GM18951 (cell line): ENCODE measurements around the gene MAS1.

Experiments used
- POLR2A ChIP-seq: IDR thresholded peaks from 4 replicates; pipeline ENCODE4 v1.6.1; 2011; ENCODE audit warnings: mild to moderate bottlenecking; ENCODE audit not compliant: insufficient read length, insufficient read depth; ENCODE audit errors: extremely low read depth
- in situ Hi-C: fragments of 300-500 bp; cut with MboI; formaldehyde crosslinking; loops from one replicate; pipeline ENCODE4 v1.12.0; 2022; ENCODE audit warnings: low sequenced_read_pairs, mixed read lengths, inconsistent platforms; ENCODE audit not compliant: unreplicated experiment

The MAS1 gene

DNA sequence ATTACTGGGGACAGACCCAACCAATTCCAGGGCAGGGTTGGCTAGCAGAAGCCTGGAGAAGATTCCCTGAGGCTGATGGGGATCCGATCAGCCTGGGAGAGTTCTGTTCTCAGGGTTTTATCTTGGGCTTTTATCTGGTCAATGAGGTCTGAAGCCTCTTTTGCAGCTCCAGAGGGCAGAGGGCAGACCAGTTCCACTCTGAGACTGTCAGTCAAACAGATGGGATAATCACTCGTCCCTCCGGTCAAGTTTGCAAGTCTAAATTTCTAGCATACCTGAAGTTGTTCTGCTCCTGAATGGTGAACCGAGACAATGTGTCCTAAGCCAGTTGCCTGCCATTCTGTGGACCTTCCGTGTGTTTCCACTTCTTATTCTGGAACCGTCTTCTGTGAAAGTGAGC lies 3.0 kb upstream of the MAS1 start:
- no peak for TF ChIP-seq POLR2A
- in situ Hi-C loops: no loop called here

DNA sequence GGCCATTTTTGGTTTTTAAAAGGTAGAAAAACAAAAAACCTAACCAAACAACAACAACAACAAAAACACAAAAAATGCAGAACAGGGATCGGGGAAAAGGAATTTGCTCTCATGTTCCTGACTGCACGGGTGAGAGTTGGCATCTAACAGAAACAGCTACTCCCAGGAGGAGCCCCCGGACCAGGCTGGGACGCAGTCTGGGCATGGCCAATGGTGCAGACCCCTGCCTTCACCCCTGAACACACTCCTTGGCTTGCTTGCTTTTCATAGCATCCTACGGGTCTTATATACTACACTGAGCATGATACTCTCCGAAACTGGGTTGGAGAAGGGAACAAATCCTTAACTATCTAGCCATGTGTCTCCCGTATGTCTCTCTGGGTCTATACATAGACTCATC lies 587 bp upstream of the MAS1 start:
- in situ Hi-C loops: no loop called here

DNA sequence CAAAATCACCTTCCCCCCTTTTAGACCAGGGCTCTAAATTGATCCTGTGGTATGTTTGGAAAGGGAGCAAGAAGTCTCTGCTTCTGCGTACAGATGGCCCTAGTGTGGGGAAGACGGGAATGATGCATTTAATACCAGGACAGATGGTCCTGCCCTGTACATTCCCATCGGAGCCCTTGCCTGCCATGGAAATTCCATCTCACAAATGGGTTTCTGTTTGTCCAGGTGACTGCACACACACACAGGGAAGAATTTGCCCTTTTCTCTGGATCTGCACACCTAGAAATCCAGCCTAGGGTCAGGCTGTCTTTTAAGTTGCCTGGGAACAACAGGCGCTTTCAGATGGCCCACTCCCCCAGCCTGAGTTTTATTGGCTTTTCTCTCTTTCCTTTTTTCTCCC lies 1.3 kb downstream of the MAS1 start:
- TF ChIP-seq POLR2A: no peak
- in situ Hi-C loops: no loop called here

More for the DNA sequence above, 587 bp upstream of the MAS1 start:
- TF ChIP-seq POLR2A: no peak

DNA sequence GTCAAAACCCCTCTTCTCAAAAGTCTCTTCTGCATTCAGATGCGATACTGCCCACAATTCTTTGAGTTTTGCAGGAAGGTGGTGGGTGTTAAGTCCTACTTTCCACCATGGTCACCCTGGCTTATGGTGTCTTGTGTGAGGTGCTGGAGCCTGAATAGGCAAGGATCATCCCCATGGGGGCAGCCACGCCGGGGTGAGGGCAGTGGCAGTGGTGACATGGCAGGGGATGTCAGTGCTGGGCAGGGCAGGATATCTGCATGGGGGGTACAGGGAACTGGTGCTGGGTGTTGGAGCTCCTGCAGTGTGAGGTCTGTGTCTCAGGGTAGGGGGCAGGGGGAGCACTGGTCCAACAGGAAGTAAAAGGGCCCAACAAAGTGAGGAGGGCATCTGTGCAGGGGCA lies 2.3 kb downstream of the MAS1 start:
- in situ Hi-C loops: no loop called here
- no peak for TF ChIP-seq POLR2A

DNA sequence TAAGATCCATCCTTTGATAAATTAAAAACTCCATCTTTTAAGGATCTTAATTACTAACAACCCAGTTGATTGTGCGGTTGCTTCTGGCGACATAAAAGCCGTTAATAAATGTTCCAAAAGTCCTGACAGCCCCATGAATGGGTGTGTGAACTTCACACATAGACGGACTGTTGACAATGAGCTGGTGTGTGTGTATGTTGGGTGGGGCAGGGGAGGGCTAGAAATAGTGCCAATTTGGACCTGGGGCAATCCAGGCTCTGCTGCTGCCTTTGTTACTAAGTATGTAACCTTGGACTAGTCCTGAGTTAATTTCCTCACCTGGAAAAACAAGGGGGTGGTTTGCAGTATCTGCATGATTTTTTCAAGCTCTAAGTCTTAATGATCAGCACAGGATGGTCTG lies 4.2 kb downstream of the MAS1 start:
- in situ Hi-C loops: no loop called here

DNA sequence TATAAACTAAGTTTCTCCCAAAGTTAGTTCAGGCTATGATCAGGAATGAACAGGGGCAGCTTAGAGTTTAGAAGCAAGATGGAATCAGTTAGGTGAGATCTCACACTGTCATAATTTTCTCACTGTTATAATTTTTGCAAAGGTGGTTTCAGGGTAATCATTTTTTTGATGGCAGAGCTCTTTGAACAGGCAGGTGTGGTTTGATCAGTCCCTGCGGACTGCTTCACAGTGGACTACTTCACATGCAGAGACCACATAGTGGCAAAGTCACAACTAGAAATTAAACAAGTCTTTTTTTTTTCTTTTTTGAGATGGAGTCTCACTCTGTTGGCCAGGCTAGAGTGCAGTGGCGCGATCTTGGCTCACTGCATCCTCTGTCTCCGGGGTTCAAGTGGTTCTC lies 6.8 kb downstream of the MAS1 start:
- in situ Hi-C loops: no loop called here
- TF ChIP-seq POLR2A: no peak

More for the DNA sequence above, 4.2 kb downstream of the MAS1 start:
- TF ChIP-seq POLR2A: no peak

DNA sequence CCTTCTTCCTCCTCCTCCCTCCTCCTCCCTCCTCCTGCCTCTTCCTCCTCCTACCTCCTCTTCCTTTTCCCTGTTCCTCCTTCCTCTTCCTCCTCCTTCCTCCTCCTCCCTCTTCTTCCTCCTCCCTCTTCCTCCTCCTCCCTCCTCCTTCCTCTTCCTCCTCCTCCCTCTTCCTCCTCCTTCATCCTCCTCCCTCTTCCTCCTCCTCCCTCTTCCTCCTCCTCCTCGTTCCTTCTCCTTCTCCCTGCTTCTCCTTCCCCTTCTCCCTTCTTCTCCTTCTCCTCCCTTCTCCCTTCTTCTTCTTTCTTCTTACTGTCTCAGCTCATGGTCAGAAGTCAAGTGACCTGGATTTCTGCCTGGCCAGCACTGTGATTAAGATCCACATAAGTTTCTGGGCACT lies 7.7 kb downstream of the MAS1 start:
- in situ Hi-C loops: no loop called here
- no peak for TF ChIP-seq POLR2A

DNA sequence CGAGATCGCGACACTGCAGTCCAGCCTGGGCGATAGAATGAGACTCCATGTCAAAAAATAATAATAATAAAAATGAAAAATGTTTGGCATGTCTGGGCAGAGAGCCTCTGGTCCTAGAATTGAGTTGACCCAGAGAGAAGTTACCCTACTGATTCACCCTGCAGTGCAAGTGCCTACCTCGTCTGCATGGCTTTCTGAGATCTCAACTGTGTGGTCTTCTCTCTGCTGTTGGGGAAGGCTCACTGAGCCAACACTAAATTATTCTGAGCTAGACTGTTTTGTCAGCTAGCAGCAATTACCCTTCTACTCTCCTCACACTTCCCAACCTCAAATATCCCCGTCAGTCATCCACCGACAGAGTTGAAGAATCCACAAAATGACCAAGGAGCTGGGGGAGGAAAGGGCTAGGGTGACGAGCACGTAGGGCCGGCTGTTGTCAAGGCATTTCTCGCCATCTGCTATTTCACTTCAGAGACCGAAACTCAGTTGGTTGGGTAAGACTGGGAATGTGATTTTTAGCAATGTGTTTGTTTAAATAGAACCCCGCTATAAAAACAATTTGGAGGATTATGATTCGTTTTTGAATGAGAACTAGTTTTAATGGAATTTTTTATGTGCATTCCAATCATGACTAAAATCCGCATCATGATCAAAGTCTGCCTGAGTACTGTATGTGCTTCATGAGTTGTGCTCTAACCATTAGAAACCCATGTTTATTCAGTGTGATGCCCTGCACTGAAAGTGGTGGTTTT lies 9.4 kb downstream of the MAS1 start:
- no peak for TF ChIP-seq POLR2A
- in situ Hi-C loops: no loop called here

DNA sequence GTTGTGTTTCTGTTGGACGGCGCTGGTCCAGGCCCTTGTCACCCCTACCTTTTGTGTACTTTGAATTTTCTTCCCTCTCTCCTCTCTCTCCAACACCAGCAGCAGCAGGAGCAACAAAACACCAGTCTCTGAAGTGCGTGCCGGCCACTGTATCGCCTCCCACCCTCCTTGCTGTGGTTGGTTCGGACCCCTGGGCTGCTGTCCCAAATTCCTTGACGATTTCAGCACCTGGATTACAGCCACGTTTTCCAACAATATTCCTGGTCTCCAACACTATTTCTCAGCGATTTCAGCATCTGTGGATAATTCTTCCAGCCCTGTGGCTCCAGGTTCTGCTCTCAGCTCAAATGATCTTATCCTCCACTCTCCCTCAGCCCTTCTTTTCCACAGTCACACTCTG lies 11.8 kb downstream of the MAS1 start:
- in situ Hi-C loops: no loop called here
- no peak for TF ChIP-seq POLR2A

DNA sequence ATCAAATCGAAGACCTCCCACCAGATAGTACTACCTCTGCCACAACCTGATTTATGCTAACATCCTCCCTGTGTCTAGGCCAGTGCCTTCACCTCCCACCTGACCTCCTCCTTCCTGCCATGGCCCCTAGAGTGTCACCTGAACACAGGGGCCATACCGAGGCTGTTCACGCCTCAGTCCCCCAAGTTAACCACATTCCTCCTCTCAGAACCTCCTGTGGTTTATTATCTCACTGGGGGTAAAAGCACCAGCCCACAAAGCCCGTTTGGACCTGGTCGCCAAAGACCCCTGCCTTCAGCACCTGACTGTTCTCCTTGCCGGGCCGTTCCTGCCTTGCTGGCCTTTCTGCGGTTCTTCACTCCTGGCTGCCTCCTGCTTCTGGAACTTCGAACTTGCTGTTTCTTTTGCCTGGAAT lies 13.7 kb downstream of the MAS1 start:
- in situ Hi-C loops: no loop called here
- TF ChIP-seq POLR2A: no peak

DNA sequence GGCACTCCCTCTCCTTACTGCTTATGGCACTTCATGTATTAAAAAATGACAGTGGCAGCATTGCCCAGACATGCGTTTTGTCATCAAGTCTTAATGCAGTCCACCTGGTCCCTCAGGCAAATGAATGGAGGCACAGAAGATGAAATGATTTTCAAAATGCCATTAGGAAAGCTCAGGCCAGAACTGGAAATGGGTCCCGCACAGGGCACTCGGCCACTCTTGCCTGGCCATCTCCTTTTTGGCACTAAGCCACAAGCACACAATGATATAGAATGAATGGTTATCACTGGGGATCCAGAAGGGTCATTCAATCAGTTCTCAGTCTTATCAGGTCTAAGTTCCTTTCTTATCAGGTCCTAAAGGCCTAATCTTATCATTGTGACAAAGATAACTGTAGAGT lies 15.6 kb downstream of the MAS1 start:
- in situ Hi-C loops: no loop called here
- TF ChIP-seq POLR2A: no peak

DNA sequence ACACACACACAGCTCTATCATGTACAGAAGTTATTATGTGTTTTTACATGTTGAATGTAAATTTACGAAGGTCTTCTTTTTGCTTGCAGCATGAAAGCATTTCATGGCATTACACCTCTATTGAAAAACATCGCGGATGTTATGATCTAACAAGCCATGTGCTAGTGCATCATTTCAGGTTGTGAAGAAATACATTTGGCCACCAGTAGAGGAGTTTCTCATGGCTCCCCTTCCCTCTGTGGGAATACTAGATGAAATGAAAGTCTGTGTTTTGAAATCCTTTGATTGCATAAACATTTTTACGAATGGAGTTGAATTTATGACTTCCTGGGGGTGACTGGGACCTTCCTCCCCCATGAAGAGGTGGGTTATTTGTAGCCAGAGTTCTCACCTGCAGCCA lies 17.7 kb downstream of the MAS1 start:
- in situ Hi-C loops: no loop called here
- no peak for TF ChIP-seq POLR2A

DNA sequence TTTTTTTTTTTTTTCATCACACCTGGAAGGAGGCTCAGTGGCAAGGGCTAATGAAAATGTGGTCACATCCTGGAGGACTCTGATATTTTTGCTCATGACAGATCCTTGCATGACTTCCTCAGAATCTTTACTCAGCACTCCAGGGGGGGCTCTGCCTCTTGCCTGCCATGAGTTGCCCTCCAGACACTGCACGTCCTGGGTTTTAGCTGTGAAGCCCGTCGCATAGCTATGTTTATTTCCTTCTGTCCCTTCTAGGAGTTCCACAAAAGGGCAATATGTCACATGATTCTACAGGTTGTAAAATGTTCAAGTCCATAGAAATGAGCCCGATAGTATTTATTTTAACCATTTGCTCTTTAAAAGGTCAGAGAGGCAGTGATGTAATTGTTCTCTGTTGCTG lies 18.2 kb downstream of the MAS1 start:
- no peak for TF ChIP-seq POLR2A
- in situ Hi-C loops: no loop called here

DNA sequence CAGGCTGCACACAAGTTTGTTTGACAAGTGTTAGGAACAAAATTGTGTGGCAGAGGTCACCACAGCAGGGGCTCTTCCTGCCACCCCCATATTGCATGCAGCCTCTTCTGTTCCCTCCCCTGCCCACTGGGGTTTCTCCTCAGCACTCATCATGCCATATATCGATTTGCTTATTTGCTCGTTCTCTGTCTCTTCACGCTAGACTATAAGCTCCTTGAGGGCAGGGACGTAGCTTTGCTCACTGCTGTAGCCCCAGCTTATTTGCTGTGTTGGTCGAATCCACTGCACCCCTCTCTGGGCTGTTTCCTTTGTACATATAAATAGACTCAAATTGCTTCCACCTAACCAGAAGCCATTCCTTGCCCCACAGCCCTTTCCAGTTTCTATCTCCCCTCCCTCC lies 19.6 kb downstream of the MAS1 start:
- in situ Hi-C loops: no loop called here
- TF ChIP-seq POLR2A: no peak

DNA sequence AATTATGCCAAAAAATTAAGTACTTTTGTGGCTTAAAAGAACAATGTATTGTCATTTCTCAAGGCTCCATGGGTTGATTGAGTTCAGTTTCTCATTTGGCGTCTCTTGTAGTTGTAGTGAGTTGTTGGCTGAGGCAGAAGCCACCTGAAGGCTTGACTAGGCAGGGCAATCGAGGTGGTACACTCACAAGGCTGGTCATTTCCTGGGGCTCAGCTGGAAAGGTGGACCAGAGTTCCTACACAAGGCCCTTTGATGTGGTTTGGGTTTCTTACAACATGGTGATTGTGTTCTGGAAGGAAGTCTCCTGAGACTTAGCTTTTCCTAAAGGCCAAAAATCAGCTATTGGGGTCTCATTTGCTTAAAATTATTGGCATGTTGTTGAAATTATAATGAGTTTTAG lies 22.6 kb downstream of the MAS1 start:
- no peak for TF ChIP-seq POLR2A
- in situ Hi-C loops: no loop called here
